Glomerular visceral epithelial cell (primary cell): ENCODE results near the gene SPAG4.

Experiments
- DNase-seq: peaks from one replicate; pipeline ENCODE4 v3.0.0-alpha.2; 2016; ENCODE audit errors: extremely low spot score

The SPAG4 gene, protein sequence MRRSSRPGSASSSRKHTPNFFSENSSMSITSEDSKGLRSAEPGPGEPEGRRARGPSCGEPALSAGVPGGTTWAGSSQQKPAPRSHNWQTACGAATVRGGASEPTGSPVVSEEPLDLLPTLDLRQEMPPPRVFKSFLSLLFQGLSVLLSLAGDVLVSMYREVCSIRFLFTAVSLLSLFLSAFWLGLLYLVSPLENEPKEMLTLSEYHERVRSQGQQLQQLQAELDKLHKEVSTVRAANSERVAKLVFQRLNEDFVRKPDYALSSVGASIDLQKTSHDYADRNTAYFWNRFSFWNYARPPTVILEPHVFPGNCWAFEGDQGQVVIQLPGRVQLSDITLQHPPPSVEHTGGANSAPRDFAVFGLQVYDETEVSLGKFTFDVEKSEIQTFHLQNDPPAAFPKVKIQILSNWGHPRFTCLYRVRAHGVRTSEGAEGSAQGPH

DNA sequence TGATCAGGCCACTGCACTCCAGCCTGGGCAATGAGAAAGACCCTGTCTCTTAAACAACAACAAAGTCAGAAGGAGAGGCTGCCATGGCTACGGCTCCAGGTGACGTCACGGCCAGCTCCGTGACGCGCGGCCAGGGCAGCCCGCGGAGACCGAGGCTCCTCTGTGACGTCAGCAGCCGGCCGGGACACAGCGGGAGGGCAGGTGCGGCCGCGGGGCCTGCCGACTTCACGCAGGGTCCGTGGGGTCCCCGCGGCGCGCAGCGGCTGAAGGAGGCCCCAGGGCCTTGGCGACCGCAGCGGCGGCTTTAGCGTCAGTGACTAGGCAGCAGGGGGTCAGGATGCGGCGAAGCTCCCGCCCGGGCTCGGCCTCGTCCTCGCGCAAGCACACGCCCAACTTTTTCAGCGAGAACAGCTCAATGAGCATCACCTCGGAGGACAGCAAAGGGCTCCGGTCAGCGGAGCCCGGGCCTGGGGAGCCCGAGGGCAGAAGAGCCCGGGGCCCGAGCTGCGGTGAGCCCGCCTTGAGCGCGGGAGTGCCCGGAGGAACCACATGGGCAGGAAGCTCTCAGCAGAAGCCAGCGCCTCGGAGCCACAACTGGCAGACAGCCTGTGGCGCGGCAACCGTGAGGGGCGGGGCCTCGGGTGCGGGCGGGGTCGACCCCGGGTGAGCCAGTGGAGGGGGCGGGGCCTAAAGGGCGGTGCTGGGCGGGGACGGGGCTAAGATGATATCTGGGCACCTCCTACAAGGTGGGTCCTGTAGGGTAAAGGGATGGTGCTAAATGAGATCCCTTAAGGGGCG lies at the start of gene SPAG4:
Gene SPAG4 (plus strand): TSS at position 163 of the 798 bp plus-strand sequence. CDS start 175 bp downstream, at position 338.
- peak; percentile 100 for DNase-seq

DNA sequence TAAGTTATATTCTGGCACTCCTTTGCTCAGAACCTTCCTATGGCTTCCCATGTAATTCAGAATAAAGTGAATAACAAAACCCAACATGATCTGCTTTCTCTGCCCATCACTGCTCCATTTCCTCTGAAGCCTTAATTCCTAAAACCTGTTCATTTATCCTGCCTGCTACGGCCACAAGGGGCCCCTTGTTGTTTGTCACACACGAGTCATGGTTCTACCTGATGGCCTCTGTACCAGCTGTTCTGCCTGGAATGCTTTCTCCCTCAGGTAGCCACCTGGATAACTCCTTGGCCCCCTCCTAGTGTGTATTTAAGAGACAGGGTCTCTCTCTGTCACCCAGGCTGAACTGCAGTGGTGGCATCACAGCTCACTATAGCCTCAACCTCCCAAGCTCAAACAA lies 47.0 kb upstream of the SPAG4 start:
- DNase-seq, result peak; percentile 30

DNA sequence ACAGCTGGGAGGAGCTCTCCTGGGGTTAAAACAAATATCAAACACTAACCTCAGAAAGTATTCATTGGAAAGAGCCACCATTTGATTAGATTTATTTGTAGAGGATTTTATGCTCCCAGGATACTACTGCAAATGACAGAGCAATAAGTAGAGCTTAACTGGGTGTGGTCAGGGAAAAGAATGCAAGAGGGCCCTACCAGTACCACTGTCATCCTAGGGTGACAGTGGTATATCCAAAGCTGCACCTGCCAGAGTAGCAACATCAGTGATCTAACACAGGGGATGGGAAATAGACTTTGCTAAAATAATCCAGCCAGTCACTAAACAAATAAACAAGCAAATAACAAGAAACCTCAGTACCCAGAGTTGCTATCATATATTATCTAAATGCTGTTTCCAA lies 44.1 kb upstream of the SPAG4 start:
- DNase-seq, result no peak

DNA sequence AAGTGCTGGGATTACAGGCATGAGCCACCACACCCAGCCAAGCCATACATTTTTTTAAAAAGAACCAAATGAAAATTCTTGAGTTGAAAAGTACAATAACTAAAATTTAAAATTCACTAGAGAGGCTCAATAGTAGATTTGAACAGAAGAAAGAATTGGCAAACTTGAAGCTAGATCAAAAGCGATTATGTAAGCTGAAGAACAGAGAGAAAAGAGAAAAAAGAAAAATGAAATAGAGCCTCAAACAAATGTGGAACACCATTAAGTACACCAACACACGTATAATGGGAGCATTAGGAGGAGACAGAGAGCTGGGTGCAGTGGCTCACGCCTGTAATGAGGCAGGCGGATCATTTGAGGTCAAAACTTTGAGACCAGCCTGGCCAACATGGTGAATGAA lies 42.8 kb upstream of the SPAG4 start:
- no peak for DNase-seq

DNA sequence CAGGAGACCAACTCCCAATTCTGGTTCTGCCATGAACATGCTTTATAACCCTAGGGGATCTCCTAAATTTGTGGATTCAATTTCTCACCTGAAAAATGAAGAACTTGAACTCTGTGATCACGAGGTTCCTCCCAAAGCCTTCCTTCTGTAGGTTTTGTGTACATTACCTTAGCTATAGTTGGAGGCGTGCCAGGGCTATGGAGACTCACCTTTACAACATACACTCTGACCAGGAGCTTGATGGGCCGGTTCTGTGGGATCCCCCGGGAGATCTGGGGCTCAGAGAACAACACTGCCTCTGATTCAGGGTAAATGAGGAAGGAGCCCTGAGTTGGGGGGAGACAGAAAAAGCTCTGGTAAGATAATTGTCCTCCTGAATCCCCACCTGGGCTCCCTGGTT lies 39.7 kb upstream of the SPAG4 start:
- DNase-seq, result no peak

DNA sequence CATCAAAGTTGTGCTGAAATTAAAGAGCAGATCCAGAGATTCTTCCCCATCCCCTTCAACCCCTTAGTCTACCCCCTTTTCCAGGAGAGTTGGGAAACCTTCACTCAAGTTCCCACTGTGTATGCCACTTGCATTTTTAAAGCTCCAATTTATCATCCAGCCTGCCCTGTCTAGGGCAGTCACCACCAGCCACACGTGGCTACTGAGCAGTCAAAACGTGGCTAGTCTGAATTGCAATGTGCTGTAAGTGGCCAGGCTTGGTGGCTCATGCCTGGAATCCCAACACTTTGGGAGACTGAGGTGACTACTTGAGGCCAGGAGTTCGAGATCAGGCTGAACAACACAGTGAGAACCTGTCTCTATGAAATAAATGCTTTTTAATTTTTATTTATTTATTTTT lies 38.8 kb upstream of the SPAG4 start:
- DNase-seq, result no peak

DNA sequence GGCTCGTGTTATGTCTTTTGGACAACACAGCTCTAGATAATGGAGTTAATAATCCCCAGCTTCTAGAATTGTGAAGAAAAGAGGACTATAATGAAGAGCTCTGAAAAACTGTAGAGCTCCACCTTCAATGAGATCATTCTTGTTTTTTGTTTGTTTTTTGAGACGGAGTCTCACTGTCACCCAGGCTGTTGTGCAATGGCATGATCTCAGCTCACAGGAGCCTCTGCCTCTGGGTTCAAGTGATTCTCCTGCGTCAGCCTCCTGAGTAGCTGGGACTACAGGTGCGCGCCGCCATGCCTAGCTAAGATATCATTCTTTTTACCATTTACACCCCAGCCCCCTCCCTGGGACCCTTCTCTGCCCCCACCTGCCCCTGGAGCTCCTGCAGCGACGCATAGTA lies 37.2 kb upstream of the SPAG4 start:
- DNase-seq, result no peak

DNA sequence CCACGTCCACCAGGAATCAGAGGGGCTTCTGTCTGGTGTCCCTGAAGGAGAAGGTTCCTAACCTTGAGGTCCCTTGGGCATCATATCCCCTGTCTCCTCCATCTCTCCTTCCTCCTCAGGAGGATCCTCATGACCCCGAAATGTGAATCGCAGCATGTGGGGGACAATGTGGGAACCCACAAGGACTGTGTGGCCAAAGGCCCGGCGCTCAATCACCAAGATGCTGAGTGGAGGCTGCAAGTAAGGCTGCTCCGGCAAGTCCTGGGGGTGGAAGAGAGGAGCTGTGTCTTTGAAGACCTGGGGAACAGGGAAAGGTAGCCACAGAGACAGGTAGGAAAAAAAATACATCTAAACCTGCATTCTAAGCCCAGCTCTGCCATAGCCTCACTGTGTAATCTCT lies 36.4 kb upstream of the SPAG4 start:
- DNase-seq, result no peak

DNA sequence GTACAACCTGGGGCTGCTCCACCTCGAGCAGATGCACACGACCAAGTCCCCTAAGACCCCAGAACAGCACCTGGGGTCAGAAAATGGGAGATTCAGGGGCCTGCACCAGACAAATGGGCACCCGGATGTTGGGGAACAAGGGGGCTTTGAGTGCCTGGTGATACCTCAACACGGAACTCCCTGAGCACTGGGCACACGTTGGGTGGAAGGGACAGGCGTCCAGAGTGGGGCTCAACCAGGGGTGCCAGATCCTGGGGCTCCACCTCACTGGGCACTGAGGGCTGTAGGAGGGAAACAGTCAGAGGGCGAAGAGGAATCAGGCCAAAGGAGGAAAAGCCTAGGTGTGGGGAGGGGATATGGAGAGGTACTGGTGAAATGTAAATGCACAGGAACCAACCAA lies 33.5 kb upstream of the SPAG4 start:
- no peak for DNase-seq

DNA sequence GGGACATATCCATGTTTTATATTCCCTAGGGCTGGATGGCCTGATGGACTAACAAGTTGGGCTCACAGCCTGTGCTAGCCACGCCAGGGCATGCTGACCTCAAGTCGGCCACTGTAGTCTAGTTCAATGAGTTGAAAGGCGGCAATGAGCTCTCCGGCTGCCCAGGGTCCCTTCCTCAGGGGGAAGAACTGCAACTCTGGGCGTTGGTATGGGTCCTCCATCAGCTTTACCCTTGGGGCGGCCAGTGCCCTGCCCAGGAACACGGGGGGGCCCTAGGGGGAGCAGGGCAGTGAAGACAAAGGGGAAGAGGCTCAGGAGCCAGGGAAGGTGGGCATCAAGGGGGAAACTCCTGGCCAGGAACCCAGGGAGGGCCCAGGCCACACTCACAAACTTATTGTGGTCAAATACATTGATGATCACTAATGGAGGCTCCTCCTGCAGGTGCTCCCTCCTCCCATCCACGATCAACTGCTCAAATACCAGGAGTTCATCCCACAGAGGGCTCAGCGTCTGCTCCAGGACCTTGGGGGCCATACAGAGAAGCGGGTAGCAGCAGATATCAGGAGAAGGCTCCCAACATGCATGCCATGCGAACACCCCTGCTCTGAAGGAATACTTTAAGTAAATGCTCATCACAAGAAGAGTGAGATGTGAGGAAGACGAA lies 32.8 kb upstream of the SPAG4 start:
- no peak for DNase-seq

DNA sequence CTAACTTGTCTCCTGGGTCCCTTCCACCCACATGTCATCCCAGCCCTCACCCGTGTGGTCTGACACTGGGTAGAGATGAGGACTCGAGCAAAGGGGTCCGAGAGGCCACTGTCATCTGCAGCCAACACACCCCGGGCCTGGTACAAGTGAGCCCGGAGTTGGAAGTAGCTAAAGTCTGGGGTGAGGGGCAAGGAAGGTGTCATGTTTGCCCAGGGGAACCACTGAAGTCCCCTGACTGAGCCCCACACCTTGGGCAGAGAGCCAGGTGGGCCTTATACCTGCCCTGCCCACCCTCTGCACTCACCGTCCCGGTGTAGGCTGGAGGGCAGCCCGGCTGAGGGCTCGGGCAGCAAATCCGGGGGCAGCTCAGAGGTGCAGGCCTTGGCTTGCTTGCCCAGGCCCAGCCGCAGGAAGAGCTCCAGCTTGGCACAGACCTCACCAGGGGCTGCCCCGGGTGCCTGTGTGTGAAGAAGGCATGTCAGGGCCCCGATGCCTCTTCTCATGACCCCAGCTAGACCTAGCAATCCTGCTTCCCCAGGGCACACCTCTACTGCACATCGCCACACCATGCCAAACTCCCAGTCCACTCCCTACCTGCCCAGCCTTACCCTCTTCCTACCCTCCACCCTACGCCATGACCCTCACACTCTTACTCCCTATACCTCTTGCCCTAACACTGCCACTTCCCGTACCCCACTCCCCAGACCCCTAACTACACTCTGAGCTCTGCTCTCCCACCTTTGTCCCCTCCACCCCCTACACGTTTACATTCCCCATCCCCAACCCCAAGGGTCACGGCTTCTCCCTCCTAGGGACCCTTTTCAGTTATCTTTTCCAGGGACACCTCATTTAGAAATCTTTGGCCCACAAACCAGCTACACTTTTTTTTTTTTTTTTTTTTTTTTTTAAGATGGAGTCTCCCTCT lies 31.7 kb upstream of the SPAG4 start:
- no peak for DNase-seq

DNA sequence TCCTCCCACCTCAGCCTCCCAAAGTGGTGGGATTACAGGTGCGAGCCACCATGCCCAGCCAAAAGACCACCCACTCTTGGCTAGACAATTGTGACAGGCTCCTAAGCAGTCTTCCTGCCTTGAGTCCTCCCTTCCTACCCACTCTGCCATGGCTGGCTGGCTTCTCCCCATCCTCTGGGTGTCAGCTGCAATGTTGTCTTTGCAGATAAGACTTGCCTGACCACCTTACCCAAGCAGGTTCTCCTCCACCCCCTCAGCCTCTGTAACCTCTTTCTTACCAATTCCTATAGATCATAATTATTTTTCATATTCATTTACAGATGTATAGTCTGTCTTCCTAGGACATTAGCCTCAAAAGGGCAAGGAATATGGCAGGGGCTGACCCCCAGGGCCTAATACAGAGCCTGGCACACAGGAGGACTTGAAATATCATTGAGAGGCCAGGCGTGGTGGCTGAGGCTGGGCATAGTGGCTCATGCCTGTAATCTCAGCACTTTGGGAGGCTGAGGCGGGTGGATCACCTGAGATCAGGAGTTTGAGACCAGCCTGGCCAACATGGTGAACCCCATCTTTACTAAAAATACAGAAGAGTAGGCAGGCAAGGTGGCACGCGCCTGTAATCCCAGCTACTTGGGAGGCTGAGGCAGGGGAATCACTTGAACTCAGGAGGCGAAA lies 28.7 kb upstream of the SPAG4 start:
- no peak for DNase-seq

DNA sequence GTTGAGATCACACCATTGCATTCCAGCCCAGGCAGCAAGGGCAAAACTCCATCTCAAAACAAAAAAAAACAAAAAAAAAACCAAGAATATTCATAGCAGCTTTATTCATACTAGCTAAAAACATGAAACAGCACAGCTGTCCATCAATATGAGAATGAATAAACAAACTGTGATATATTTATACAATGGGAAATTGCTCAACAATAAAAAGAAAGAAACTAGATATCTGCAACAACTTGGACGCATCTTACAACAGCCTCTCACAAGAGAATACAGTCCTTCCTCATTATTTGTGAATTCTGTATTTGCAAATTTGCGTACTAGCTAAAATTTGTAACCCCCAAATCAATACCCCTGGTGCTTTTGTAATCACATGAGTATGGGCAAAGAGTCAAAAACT lies 28.2 kb upstream of the SPAG4 start:
- no peak for DNase-seq

DNA sequence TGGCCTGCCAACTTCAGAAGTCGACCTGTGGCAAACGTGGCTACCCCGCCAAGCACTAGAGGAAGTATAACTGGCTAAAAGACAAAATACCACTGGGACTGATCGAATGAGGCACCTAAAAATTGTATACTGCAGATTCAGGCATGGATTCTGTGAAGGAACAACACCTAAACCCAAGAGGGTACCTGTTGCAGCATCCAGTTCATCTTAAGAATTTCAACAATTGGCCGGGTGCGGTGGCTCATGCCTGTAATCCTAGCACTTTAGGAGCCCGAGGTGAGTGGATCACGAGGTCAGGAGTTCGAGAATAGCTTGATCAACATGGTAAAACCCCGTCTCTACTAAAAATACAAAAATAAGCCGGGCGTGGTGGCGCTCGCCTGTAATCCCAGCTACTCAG lies 27.2 kb upstream of the SPAG4 start:
- no peak for DNase-seq

DNA sequence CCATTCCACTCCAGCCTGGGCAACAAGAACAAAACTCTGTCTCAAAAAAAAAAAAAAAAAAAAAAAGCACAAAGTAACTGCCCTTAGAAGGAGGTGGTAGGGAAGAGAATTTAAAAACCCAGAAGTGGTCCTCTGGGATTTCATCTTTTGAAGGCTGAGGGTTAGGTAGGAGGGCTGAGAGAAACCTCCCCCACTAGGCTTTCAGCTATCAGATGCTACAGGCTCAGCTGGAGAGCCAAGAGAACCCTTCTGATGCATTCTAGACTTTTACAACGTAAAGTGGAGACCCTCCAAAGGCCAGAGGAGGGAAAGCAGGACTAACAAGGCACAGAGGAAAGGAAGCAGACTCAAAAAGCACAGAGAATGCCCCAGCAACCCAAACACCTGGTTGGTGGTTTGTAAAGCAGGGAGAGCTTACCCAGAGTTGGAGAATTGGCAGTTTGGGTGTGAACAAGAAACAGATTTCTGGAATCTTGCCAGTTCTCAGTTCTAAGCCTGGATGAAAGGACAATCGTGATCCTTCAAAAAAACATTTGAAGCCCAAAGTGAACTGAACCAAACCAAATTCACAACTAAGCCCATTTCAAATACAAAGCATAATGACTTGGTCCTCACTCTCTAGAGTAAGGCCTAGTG lies 23.2 kb upstream of the SPAG4 start:
- DNase-seq, result no peak

DNA sequence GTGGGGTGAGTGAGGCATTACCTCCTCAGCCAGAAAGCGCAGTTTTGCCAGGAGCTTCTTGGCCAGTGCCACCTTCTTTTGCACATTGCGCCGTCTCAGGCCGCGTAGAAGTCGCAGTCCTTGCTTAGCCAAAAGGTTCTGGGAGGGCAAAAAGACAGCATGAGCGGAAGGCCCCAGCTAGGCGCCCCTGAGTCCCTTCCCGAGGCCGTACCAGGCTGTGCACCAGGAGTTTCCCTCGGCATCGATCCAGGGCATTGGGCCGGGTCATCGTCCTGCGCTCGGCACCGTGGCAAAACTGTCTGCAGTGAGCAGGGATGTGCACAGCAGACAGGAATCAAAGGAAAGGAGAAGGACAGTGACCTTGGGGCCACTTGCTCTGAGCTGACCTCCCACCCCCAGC lies 20.2 kb upstream of the SPAG4 start:
- DNase-seq, result no peak

DNA sequence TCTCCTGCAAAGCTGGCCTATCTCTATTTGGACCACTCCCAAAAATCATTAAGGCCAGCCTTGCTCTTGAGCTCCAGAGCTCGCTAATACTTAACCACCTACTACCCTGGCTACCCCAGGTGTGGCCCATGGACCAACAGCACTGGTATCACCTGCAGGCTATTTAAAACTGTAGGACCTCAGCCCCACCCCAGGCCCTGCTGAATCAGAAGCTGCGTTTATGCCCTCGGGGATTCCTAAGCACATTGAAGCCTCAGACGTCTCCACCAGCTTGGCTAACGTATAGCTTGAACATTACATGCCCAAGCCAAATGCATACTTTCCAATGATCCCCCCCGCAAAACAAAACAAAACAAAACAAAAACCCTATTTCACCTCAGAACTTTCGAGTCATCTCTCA lies 19.7 kb upstream of the SPAG4 start:
- DNase-seq, result no peak

DNA sequence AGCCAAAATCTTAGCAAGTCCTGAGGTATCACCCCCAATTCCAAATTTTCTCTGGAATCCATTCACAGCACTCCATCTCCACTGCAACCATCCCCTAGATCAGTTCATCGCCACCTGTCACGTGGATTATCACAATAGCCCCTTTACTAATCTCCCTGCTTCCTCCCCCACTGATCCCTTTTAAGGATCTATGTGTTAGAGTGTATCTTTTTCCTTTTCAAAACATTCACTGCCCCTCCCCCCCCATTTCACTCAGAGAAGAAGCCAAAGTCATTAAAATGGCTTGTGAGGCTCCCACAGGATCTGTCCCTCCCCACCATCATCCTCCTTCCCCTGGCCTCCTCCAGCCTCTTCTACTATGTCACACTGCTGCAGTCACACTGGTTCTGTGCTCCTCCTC lies 18.4 kb upstream of the SPAG4 start:
- DNase-seq, result no peak

DNA sequence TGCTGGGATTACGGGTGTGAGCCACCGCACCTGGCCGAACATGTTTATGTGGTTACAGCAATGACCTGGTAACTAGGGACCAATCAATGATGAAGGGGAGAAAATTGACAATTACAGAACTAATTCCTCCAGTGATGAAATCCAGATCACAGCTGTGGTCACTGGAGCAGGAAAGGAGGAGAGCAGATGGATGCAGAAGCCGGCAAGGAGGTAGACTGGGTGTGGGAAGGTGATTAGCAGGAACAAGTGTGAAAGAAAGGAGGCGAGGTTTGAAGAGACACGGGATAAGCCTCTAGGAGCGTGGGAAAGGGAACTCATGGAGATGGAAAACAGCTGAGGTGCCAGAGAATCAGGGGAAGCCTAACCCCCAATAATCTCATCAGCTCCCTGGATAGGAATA lies 17.2 kb upstream of the SPAG4 start:
- no peak for DNase-seq
